GM18511 (cell line): ENCODE results near the gene MMP3.
A peak's percentile ranks its signal among the peaks of the same experiment; 100 is the strongest.
"Not testable (repeated sequence)": the region's sequence is repeated elsewhere in the genome, so short reads cannot be mapped to it uniquely, and the experiment has no call there.

Experiments used
- ATAC-seq: cut with Tn5 transposase; IDR thresholded peaks from one replicate; pipeline ENCODE4 v1.9.1; 2021; ENCODE audit warnings: mild to moderate bottlenecking, moderate library complexity; ENCODE audit not compliant: unreplicated experiment

Gene MMP3

DNA sequence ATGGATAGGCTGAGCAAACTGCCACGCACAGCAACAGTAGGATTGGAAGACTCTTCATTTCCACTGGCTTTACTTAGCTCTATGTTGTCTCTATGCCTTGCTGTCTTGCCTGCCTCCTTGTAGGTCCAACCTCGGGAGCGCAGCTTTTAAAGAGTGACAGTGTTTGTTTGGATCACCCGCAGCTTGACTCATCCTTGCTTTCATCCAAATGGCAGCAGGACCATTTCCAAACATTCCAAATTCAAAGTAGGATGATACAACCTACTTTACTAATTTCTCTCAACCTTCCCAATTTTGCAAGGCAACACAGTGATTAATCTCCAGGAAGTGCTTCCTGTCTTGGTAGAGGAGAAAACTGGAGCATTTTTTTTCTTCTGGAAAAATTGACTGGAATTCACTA, at the start of gene MMP3:
TSS of gene MMP3 (minus strand) at position 121 of the 400 bp plus-strand sequence. CDS start at position 58, 63 bp downstream.
- ATAC-seq: no peak

DNA sequence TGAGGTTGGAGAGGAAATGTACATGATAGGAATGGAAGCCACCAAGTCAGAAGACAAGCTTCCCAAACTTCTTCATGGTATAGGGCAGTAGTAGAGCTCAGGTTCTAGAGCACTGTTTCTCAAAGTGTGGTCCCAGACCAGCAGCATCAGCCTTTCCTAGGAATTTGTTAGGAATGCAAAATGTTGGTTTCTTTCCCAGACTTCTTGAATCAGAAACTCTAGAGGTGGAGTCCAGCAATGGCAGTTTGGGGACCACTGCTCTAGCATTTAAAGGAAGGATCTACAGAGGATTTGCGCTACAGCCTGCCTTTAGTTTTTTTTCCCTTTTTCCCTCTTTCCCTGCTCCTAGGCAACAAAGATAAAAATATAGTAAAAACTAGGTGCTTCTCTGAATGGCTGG, 48.3 kb upstream of the MMP3 start:
- ATAC-seq: no peak

DNA sequence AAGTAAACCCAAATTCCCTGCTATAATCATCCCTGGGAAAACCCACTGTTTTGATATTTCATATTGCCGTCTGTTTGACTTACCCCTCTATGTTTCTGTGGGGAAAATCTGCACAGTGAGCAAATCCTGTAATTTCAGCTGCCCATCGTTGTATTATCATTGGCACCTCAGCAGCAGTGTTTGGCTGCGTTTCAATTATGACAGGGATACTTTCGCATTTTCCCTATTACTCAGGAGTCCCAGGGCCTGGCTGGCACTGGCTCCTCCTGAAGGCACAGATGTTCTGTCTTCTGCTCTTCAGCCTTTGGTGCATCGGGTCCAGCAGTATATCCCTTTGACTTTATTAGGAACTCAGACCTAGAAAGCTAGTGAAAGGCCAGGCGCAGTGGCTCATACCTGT, 43.6 kb upstream of the MMP3 start:
- ATAC-seq: no peak

DNA sequence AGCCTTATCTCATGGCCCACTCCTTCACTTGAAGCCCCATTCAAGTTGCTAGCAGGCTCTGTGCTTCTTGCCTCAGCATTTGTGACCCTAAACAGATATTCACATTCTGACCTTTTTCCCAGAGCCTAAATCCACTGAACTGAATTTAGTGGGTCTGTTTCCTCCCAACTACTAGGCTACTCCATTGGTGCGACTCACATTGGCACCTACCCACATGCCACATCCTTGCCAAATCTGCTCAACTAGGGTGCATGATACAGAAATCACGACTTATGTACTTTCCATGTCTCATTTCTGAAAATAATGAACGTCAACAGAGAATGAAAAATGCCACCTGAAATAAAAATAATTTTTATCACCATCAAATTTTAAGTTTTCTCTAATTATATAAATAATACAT, 39.7 kb upstream of the MMP3 start:
- ATAC-seq: peak; percentile 12

DNA sequence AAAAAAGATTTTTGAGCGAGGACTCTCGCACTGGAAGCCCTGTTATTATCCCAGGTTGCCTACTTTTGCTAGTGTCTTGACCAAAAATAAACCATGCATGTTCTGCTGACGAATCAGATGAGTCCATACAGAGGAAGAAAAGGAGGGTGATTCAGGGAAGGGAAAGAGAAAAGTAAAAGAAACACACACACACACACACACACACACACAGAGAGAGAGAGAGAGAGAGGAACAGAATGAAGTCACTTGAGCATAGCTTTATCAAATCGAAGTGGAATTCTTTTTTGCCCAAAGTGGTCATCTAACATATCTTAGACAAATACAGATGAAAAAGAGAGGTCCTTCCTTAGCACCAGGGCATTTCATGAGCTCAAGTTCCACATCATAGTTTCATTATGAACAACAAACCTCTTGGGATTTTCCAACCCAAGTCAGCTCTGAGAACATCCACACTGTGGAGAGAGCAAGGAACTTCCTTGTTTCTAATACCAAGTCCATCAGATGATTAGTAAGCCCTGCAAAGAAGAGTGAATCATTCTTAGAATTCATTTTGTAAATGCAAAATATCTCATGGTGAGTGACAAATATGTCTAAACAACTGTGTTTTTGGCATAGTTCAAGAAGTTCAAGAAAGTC, 39.1 kb upstream of the MMP3 start:
- peak; percentile 77 for ATAC-seq

DNA sequence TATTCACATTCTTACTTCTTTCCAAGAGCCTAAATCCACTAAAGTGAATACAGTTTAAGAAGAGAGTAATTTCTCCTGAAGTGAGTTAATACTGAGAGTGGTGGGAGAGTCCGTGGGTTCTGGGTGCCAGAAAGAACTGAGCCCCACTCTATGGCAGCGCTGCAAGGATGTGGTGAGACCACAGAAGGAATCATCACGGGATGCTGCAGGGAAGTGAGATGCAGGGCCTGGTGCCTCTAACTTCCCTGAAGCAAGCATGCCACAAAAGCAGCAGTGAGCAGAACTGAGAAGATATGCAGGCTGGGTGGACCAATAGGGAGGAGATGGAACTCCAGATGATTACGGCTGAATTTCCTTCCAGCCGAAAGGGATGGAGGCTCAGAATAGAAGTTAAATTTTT, 36.4 kb upstream of the MMP3 start:
- no peak for ATAC-seq

DNA sequence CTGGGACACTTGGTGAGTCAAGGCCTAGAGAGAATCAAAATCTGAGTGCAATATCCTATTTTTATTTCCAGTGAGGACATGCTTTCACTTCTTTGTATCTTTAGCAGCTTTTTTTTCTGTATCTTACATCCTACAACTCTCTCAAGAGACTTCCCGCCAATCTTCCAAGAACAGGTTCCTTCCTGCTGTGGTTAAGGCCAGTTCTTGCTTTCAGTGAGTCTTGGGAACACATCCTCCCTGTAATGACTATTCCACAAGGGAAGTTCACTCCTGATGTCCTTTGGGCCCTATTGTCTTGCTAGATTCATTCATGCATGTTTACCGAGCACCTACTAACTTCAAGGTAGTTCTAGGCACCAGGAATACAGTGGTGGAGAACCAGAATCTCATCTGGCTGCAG, 35.2 kb upstream of the MMP3 start:
- no peak for ATAC-seq

DNA sequence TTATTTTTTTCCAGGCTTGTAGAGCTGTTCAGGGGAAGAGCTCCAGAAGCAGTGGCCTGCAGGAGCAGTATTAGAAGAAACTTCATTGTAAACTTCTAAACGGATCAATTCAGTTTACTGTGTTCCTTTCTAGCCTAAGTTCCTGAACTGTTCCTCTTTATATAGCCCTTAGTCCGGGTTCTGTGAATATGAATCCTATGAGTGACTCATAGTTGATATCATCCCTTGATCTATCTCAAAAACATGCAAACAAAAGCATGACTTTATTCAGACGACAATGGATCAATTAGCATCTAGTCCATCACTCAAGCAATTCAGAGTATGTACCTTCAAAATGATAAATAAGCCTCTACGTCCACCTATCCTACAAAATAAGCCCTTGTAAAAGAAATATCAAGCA, 31.4 kb upstream of the MMP3 start, which contains the start of gene MMP12:
TSS of gene MMP12 (minus strand) at position 131 of the 400 bp plus-strand sequence. CDS start at position 86, 45 bp downstream.
- no peak for ATAC-seq

DNA sequence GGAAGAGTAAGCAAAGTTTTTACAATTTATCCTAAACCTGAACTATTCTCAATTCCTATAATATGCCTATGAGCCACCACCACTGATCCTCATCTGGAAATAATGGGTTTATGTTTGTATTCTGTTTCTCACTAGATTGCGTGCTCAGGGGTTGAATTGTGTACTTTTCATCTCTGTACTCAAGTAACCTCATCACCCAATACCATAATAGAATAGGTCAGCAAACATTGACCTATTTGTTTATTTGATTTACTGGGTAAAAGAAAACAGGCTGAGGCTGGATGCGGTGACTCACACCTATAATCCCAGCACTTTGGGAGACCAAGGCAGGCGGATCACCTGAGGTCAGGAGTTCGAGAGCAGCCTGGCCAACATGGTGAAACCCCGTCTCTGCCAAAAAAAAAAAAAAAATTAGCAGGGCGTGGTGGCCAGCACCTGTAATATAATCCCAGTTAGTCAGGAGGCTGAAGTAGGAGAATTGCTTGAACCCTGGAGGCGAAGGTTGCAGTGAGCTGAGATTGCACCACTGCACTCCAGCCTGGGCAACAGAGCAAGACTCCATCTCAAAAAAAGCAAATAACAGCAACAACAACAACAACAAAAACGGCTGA, 26.1 kb upstream of the MMP3 start:
- not testable (repeated sequence) for ATAC-seq

DNA sequence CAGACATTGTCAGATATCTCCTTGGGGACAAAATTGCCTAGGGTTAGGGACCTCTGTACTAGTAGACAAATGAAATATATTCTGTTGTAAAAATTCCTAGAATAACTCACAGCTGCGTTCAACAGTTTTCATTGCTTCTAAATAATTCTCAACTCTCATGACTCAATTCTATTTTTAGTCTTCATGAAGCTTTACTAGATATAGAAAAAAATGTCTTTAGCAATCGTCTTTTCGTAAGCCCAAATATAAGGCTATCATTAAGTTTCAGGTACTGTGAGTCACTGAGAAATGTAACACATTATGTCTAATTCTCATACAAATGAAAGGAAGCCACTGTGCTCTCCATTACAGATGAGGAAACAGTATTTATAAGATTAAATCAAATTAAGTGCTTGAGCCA, 24.9 kb upstream of the MMP3 start:
- ATAC-seq: no peak

DNA sequence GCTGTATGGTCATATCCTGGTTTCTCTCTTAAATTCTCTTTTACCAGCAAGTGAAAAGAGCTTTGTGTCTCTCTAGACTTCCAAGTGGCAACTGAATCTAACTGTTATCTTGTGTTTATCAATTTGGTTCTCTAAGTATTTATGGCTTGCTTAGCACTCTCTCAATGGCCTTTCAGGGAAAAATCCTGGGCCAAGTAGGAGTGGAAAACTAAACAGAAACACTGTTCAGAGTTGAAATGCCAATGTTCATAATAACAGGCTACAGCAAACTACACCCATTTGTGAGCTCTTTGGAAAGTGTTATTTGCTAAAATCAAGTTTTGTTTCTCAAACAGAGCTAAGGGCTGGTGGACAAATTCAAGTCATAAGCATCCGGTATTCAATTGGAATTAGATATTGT, 21.3 kb upstream of the MMP3 start:
- ATAC-seq: no peak

DNA sequence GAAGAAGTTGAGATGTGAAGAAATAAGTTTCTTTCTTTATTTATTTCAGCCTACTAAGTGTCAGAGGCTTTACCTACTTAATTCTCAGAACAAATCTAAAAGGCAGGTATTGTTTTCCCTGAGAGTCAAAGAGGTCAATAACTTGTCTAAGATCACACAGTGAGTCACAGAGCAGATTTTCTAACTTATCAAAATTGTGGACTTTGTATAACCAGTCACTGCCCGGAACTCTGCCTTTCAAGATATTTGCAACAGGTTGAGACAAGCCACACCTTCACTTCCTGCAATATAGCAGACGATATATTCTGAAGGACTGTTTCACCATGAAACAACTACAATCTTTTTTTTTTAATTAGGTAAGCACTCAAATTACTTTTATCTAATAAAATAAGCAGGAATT, 10.5 kb upstream of the MMP3 start:
- no peak for ATAC-seq

DNA sequence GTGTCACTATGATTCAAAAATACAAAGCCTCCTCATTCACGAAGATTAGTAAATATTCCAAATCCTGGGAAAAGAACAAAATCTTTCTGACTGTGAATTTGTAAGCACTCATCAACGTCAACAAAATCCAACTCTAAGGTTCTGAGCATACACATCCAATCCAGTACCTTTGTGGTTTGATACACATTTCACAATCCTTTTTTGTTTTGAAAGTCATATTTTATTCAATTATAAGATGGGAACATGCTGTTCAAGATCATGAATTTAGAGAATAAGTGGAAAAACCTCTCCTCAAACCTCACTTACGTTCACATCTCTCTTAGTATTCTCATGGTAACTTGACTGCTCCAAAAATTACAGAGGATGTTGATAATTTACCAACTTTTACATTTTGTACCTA, 9.6 kb upstream of the MMP3 start:
- no peak for ATAC-seq

DNA sequence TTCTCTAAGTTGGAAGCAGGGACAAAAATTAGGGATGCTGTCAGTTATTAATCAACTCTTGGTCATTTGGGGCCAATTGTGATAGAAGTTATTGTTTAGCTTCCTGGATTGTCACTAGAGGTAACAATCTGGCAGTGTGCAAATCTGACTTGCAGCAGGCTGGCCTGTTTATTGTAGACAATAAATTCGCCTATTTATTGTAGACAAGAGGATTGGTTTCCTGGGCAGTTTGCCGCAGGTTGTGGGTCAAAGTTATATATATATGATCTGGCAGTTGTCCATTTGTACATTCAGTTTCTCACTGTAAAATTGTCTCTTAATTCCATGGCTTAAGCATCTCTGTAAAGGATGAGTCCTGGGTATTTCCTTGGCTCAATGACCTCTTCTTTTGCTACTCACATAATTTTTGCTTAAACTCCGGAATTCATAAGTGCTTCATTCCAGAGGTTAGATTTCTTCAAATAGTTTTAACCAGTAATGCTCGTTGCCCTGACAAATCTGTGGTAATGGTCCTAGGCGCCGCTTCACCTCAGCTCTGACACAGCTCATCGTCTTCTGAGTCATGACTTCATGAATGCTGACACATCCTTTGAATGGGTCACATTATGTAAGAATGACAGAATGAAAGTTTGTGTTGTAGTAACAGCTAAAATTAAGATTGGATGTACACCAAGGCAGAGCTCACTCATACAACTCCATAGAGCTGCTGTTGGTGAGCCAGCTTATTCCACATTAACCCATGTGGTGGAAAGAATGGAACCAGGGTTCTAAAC, 7.8 kb upstream of the MMP3 start:
- ATAC-seq: no peak

DNA sequence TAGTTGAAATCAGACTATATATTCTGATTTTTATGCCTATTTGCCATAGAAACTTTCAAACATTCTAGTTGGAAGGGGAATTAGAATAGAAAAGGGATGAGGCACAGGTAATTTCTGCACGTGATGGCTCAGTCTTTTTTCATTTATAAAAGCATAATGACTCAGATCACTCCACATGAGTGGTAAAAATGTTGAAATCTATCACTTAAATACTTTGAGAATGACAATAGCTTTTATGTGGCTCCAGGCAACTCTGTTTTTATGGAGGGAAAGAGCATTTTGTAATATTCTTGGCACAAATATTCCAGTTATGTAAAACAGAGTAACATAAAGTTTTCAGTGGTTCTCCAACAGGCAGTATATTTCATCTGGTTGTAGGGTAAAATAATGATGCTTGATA, 5.9 kb upstream of the MMP3 start:
- no peak for ATAC-seq

DNA sequence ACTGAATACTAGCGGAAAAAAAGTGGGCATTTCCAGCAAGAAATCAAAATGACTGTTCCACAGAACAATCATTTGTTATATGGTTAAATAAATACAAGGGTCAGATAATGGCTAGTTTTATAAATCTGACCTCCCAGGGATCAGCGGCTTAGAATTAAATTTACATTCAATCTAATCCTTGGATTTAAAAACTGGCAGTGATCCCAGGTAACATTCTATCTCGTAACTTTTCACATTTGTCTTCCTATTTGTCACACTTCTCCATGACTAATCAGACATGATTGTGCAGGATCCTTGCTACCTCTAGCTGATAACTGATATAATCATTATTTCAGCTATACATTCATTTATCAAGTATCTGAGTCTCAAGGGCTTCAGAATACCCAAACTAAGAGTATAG, 2.9 kb upstream of the MMP3 start:
- ATAC-seq: no peak

DNA sequence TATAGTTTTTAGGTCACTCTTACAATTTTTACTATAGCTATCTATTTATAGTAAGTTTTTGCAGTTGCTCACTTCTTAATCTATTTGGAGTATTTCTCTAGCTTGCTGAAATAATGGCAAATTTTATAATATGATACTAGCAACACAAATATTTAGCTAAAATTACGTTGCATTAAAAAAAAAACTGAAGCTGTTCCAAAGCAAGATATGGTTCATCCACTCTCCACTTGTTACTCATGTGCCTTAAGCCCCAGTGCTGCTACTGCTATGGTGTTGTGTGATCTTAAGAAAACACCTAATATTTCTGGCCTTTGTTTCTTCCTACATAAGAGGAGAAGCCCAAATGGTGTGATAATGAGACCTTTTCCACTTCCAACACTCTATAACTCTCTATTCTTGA, 479 bp downstream of the MMP3 start:
- no peak for ATAC-seq

DNA sequence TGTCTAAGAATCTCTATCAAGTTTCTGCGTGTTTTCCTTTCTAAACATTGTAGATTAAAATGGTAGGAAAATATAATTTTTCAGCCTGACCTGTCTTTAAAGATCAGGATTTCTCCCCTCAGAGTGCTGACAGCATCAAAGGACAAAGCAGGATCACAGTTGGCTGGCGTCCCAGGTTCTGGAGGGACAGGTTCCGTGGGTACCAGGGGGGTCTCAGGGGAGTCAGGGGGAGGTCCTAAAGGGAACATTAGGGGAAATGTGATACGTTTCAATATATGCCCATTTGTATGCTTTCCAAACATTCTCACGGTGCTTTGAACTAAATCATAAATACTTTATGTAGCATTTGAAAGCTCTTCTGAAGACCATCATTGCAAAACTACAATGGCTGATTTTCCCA, 3.4 kb downstream of the MMP3 start:
- ATAC-seq: no peak

DNA sequence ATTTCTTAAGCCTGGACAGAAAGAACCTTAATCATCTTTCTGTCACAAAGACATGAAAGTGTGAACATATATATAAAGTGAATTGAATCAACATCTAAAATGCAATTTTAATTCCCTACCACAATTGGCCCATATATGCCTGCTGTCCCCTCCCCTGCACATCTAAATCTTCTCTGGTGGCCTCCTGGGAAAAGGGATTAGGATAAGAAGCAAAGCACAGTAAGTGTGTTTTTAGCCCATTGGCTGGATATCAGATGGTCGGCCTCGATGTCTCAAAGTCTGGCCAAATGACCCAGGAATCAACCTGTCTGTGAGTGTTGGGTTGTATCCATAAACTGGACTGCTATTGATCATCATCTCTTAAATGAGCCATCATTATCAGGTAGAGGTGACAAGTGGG, 5.8 kb downstream of the MMP3 start:
- ATAC-seq: no peak

DNA sequence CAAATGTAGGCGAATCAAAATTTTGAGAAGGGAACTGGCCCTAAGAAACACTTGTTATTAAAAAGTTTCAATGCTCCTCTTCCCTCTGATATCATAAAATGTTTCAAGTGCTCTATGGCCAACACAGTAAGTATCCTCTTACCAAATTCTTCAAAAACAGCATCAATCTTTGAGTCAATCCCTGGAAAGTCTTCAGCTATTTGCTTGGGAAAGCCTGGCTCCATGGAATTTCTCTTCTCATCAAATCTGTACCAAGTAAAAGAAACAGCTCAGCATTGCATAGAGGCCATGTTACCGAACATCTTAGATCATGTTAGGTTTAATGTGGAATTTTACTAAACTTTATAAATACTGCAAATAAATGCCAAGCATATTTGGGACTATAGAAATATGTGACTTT, 6.3 kb downstream of the MMP3 start:
- no peak for ATAC-seq

DNA sequence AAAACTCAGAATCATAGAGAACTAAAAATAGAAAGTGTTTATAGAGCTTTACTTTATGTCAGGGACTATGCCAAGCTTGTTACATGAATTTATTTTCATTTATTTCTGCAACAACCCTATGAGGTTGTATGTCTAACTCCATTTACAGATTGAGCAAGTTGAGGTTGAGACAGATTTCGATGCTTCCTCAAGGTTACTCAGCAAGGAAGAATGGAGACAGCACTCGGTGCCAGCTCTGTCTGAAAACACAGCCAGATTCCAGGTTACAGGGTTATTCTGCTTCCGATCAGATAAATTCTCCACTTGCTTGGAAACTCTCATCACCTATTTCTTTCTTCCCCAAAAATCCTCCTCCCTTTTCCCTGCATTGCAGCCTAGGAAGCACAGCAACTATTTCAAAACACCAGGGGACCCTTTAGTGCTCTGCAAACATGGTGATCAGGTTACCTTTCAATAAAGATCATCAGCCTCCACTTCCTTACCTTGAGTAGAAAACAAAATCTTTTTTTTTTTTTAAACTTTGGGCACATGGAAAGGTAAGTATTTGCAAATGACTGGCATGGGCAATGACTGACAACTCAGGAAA, 7.0 kb downstream of the MMP3 start:
- ATAC-seq: no peak

DNA sequence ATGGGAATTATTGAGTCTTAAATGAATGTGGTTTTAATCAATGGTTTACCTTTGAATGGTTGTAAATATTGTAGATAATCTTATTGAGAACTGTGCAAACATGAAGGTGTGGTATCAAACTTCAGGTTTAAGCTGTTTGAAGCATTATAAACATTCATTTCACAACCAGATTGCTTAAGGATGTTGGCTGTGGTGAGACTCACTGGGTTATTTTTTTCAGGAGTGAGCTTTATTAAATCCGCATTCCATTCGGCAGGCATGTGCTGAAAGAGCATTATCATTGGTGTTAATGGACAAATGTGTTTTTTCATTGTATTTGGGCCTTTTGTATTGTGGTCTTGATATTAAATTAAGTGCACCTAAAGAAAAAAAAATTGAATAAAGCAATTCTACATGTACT, 9.7 kb downstream of the MMP3 start:
- no peak for ATAC-seq
